ENCODE data around the gene OR2T1.
"Not testable (repeated sequence)": the region's sequence is repeated elsewhere in the genome, so short reads cannot be mapped to it uniquely, and the experiment has no call there.

Gene OR2T1

DNA sequence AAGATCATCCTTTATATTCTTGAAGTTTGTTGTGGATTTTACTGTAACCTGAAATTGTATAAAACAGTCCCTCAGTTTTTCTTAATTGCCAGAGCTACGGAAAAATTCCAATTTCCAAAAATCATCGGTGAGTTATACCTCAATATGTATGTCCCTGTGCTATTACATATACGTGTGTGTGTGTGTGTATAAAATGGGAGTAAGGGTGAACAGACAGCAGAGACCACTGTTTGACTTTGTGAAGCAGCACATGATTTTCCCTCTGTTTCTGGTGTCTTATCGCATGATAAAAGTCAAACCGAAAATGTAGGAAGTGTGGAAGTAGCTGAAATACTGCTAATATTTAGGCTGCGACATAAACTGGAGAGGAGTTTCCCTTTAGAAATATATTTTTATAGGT lies 1.2 kb downstream of the OR2T1 start:
- no peak overlapping the region for H3K27ac ChIP-seq
- no peak for DNase-seq
- H3K36me3 ChIP-seq (replicated peaks) = no peaks in the 10 kb centered on the region
- TF ChIP-seq, protein P1, sequence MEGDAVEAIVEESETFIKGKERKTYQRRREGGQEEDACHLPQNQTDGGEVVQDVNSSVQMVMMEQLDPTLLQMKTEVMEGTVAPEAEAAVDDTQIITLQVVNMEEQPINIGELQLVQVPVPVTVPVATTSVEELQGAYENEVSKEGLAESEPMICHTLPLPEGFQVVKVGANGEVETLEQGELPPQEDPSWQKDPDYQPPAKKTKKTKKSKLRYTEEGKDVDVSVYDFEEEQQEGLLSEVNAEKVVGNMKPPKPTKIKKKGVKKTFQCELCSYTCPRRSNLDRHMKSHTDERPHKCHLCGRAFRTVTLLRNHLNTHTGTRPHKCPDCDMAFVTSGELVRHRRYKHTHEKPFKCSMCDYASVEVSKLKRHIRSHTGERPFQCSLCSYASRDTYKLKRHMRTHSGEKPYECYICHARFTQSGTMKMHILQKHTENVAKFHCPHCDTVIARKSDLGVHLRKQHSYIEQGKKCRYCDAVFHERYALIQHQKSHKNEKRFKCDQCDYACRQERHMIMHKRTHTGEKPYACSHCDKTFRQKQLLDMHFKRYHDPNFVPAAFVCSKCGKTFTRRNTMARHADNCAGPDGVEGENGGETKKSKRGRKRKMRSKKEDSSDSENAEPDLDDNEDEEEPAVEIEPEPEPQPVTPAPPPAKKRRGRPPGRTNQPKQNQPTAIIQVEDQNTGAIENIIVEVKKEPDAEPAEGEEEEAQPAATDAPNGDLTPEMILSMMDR (IDR thresholded peaks at IDR 0.05; ENCODE audit: low read depth, low read length, missing control alignments) = no peak
- no peaks in the 10 kb centered on the region for H3K27me3 ChIP-seq (replicated peaks)
- in situ Hi-C loops (cut with HindIII; ENCODE audit: low pct_ligation_motif_present, low sequenced_read_pairs) = no loop called here
- no peak overlapping the region for H3K4me3 ChIP-seq (ENCODE audit: low read depth, low read length)

DNA sequence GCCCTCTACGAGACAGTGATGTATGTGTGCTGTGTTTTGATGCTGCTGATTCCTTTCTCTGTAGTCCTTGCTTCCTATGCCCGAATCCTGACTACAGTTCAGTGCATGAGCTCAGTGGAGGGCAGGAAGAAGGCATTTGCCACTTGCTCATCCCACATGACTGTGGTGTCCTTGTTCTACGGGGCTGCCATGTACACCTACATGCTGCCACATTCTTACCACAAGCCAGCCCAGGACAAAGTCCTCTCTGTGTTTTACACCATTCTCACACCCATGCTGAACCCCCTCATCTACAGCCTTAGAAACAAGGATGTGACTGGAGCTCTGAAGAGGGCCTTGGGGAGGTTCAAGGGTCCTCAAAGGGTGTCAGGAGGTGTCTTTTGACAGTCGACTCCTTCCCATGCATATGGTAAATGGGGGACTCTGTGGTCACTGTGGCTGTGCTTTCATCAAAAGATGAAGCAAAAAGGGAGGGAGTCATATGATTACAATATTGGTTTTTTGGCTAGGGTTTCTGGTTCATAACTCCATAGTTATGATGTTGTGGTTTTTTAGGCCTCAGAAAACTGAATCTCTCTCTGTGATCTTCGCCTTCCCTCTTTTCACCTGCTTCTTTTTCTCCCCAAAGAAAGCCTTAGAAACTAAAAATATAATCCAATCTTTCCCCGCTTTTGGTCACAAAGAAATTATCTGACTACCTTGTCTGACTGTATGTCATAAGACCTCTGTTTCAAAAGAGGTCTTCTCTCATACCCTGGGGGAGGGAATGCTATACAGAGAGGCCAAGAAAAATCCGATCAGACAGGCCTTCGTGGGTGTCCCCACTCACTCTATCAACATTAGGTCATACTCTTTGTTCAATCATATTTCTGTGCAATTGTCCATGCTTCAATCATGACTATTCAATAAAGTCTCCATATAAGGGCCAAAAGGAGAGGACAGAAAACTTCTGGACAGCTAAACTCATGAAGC lies 4.2 kb downstream of the OR2T1 start:
- no peak for DNase-seq
- in situ Hi-C loops (cut with HindIII; ENCODE audit: low pct_ligation_motif_present, low sequenced_read_pairs) = no loop called here
- H3K27me3 ChIP-seq (replicated peaks) = no peaks in the 10 kb centered on the region
- no peaks in the 10 kb centered on the region for H3K36me3 ChIP-seq (replicated peaks)
- TF ChIP-seq, protein P1 (IDR thresholded peaks at IDR 0.05; ENCODE audit: low read depth, low read length, missing control alignments) = no peak
- no peak overlapping the region for H3K4me3 ChIP-seq (ENCODE audit: low read depth, low read length)
- H3K27ac ChIP-seq = no peak overlapping the region

DNA sequence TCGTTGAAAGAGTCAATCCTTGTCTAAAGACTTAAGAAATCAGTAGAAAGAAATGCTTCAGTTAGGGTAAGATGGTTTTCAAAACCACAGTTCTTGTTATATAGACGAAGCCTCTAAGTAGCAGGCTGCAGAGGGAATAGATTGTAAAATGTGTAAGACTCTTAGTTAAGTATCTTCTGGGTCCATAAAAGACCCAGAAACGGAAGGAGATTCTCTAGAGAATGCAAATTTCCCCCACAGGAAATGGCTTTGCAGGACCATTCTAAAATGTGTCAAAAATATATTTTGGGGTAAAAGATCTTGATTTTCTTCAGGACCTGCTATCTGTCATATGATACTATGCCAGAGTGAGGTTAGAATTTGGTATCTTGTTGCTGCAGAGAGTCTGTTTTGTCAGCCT lies 13.4 kb downstream of the OR2T1 start:
- in situ Hi-C loops (cut with HindIII; ENCODE audit: low pct_ligation_motif_present, low sequenced_read_pairs) = no loop called here

DNA sequence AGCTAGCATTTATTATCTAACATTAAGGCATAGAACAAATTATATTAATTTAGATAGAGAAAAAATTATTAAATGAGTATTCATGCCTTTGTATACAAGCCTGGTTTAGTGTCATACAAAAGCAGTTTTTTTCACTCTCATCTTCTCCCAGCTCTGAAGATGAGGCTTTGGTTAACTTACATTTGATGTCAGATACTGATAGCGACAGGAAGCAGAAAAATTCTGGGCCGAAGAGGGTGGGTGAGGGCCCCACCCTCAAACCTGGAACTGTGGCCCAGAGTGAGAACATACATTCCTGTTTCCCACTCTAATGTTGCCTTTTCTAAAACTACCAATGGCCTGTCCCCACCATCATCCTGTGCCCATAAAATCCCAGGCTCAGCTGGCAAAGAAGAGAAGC lies 15.0 kb downstream of the OR2T1 start:
- Histone ChIP-seq H3K4me3 (ENCODE audit: low read depth, low read length) (no peak overlapping the region), H3K36me3 (replicated peaks) (no peaks in the 10 kb centered on the region), H3K27me3 (replicated peaks) (no peaks in the 10 kb centered on the region), H3K27ac (no peak overlapping the region)
- no peak for DNase-seq
- TF ChIP-seq, protein P1 (IDR thresholded peaks at IDR 0.05; ENCODE audit: low read depth, low read length, missing control alignments) = no peak
- in situ Hi-C loops (cut with HindIII; ENCODE audit: low pct_ligation_motif_present, low sequenced_read_pairs) = no loop called here

More for the DNA sequence above, 13.4 kb downstream of the OR2T1 start:
- no peak overlapping the region for H3K27ac ChIP-seq
- TF ChIP-seq, protein P1 (IDR thresholded peaks at IDR 0.05; ENCODE audit: low read depth, low read length, missing control alignments) = no peak
- no peaks in the 10 kb centered on the region for H3K36me3 ChIP-seq (replicated peaks)
- no peak overlapping the region for H3K4me3 ChIP-seq (ENCODE audit: low read depth, low read length)
- no peak for DNase-seq
- H3K27me3 ChIP-seq (replicated peaks) = no peaks in the 10 kb centered on the region

DNA sequence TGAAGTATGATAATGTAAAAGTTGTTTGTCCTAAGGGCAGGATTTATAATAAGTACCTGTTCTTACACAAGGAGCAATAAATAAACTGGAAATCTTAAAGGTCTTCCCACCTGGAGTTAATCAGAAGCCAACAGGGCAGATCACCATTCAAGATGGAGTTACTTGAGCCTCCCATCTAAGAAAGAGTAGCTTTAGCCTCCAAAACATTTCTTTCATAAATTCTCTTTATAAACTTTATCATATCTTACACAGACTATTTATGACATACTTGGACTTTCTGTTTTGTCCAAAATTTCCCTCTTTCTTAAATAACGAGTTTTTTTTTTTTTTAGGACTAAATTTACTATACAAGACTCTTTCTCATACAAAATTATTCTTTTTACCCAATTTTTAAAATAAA lies 18.5 kb downstream of the OR2T1 start:
- TF ChIP-seq, protein P1 (IDR thresholded peaks at IDR 0.05; ENCODE audit: low read depth, low read length, missing control alignments) = no peak
- no peaks in the 10 kb centered on the region for H3K36me3 ChIP-seq (replicated peaks)
- no peak overlapping the region for H3K4me3 ChIP-seq (ENCODE audit: low read depth, low read length)
- in situ Hi-C loops (cut with HindIII; ENCODE audit: low pct_ligation_motif_present, low sequenced_read_pairs) = no loop called here
- DNase-seq = no peak
- no peak overlapping the region for H3K27ac ChIP-seq
- no peaks in the 10 kb centered on the region for H3K27me3 ChIP-seq (replicated peaks)

DNA sequence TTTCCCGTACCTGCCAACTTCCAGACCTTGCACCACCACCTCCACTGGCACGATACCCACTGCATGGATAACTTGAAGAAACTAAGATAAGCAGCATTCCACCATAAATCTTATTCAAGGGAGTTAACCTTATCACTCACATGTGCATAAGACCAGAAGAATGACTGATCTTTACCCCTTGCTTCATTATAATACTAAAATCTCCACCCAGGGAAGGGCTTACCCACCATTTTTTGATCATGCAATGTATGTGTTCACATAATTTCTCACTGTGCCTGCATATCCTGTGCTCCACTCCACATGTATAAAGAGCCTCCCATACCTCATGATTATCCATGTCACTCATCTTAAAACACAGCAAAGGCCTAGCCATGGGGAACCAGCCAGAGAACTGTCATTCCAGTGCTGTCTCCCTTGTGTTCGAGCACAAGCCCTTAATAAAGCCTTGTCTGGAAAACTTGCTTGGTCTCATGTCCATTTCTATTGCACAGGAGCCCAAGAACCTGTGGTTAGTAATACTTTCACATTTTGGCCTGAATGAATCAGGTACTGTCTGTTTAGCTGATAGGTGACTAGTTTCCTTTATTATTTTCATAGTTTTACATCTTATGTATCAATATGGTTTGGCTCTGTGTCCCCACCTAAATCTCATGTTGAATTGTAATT lies 24.8 kb downstream of the OR2T1 start:
- DNase-seq; H3K27ac ChIP-seq; H3K27me3 ChIP-seq (replicated peaks); in situ Hi-C loops (cut with HindIII; ENCODE audit: low pct_ligation_motif_present, low sequenced_read_pairs); H3K4me3 ChIP-seq (ENCODE audit: low read depth, low read length); H3K36me3 ChIP-seq (replicated peaks): not testable (repeated sequence)

DNA sequence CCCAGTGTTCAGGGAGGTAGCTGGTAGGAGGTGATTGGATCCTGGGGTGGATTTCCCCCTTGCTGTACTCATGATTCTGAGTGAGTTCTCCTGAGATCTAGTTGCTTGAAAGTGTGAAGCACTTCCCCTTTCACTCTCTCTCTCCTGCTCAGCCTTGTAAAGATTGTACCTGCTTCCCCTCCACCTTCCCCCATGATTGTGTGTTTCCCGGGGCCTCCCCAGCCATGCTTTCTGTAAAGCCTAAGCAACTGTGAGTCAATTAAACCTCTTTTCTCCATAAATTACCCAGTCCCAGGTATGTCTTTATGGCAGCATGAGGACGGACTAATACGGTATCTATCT lies 25.3 kb downstream of the OR2T1 start:
- H3K4me3 ChIP-seq (ENCODE audit: low read depth, low read length); H3K27me3 ChIP-seq (replicated peaks); H3K36me3 ChIP-seq (replicated peaks); H3K27ac ChIP-seq; in situ Hi-C loops (cut with HindIII; ENCODE audit: low pct_ligation_motif_present, low sequenced_read_pairs); DNase-seq: not testable (repeated sequence)

DNA sequence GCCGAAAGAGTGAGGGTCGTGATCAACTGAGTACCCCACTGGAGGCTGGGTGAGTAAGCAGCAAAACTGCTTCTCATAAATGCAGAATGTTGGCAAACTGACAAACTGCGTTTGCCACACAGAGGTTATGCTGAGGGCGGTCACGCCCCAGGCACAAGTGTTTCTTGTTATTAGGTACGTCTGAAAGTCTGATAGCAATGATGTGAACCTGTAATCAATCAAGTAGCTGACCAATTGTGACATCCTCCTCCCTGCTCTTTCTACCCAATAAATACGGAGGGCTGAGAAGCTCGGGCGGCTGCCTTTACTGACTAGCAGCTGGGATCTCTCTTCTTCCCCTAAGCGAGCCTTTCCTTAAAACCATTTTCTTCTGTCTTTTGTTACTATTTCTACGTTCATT lies 28.8 kb downstream of the OR2T1 start:
- in situ Hi-C loops (cut with HindIII; ENCODE audit: low pct_ligation_motif_present, low sequenced_read_pairs); H3K27ac ChIP-seq; H3K27me3 ChIP-seq (replicated peaks); DNase-seq; H3K36me3 ChIP-seq (replicated peaks); H3K4me3 ChIP-seq (ENCODE audit: low read depth, low read length): not testable (repeated sequence)

DNA sequence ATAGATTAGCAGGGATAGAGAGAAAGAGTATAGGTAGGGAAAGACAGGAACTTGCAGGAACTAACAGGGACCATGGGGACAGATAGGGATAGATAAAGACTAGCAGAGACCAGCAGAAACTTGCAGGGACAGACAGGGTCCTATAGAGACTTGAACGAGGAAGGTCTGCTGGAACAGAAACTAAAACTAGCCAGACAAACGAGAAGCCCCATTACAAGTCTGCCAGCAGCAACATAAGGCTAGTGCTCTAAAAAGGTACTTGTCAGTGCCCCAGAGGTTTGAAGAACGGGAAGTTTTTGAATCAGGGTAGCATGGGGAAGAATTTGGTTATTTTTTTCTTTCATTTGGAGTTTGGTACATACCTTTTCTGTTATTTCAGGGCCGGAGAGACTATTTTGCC lies 29.4 kb downstream of the OR2T1 start:
- H3K27ac ChIP-seq; in situ Hi-C loops (cut with HindIII; ENCODE audit: low pct_ligation_motif_present, low sequenced_read_pairs); H3K36me3 ChIP-seq (replicated peaks); H3K4me3 ChIP-seq (ENCODE audit: low read depth, low read length); DNase-seq; H3K27me3 ChIP-seq (replicated peaks): not testable (repeated sequence)
